Stomach smooth muscle (tissue), 2 donors: ENCODE data around the gene HOTAIR.

ENCODE experiments used
- H3K27ac ChIP-seq: one replicate; pipeline ENCODE4 v1.7.0; 2013; ENCODE audit warnings: mild to moderate bottlenecking, low read length, inconsistent platforms
- H3K27me3 ChIP-seq, 2 donors: one replicate each; pipeline ENCODE4 v1.7.0; 2013; ENCODE audit warnings: low read length in 2 of 2; ENCODE audit not compliant: insufficient read depth in 2 of 2, control insufficient read depth in 1 of 2
- H3K36me3 ChIP-seq, 2 donors: one replicate each; pipeline ENCODE4 v1.7.0; 2013; ENCODE audit warnings: low read length in 2 of 2; ENCODE audit not compliant: control insufficient read depth in 2 of 2, insufficient read depth in 2 of 2
- H3K4me1 ChIP-seq: one replicate; pipeline ENCODE4 v1.7.0; 2013; ENCODE audit warnings: low read length; ENCODE audit not compliant: control insufficient read depth, insufficient read depth
- H3K4me3 ChIP-seq, 2 donors: one replicate each; pipeline ENCODE4 v1.7.0; 2013; ENCODE audit warnings: low read length in 2 of 2
- H3K9ac ChIP-seq, 2 donors: one replicate each; pipeline ENCODE4 v1.7.0; 2013; ENCODE audit warnings: low read length in 2 of 2, mild to moderate bottlenecking in 1 of 2
- H3K9me3 ChIP-seq, 2 donors: one replicate each; pipeline ENCODE4 v1.7.0; 2013; ENCODE audit warnings: low read length in 2 of 2; ENCODE audit not compliant: control insufficient read depth in 2 of 2
- donor health status: healthy.
- donor health status: Pancreatic carcinoma.

HOTAIR gene

GRCh38 chr12:53974084-53975063 lies at the start of gene HOTAIR:
Gene HOTAIR, minus strand, starts transcription at chr12:53974954.
- Histone ChIP-seq H3K27me3 (peaks cover 86 to 96% of the 10 kb centered on the region in 2 donors), H3K36me3 (no peaks in the 10 kb centered on the region), H3K9ac (no peak within 1 kb of the TSS), H3K4me1 (peaks cover 14% of the 10 kb centered on the region), H3K9me3 (no peaks in the 10 kb centered on the region), H3K27ac (no peak within 1 kb of the TSS), H3K4me3 (peak within 1 kb of the TSS in 1 of 2 donors; percentile 49)

- H3K27me3 ChIP-seq = peaks cover 84 to 94% of the 10 kb centered on the region in 2 donors
These were observed 49.4 kb upstream of the HOTAIR start for GRCh38 chr12:54024127-54024526.

DNA sequence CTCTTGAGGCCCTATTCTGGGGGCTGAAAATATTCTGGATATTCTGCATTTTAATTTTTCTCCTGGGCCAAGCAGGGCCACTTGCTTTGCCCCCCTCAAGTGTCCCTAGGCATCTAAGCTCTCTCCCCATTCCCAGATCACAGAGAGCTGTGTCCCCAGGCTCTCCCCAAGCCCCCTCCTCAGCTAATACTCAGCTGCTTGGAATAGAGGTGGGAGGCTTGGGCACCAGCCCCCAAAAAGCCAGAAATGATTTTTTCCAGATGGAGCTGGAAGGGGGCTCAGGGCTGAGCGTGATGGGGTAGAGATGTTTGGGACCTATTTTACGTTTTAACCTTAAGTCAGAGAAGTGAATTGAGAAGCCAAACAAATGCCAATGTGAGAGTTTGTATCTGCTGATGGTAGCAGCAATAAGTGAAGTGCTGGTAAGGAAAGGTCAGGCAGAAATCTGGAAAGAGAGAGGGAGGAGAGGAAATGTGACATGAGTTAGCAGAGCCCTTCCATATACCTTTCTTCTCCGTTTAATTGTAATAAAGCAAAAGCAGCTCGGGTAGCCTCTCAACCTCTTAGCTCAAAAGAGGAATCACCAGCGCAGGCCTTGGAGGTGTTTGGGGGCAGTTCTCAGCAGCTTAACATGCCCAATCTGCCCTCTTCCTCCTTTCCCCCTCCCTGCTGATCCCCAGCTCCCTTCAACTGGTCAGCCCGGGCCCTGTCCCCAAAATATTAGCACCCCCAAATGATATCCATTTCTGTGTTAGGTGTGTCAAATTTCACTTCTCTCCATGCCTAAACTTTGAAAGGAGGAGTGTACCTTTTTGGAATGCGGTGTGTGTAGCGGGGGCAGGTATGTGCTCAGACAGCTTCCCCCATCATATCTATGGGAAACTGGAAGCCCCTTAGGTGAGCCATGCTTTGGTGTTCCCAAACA lies 48.5 kb upstream of the HOTAIR start:
- Histone ChIP-seq H3K4me3 (no peak overlapping the region), H3K9ac (no peak overlapping the region), H3K27me3 (peaks cover 80 to 92% of the 10 kb centered on the region in 2 donors), H3K27ac (no peak overlapping the region), H3K36me3 (no peaks in the 10 kb centered on the region), H3K4me1 (peaks cover 6% of the 10 kb centered on the region), H3K9me3 (no peaks in the 10 kb centered on the region)

More at GRCh38 chr12:54024127-54024526, 49.4 kb upstream of the HOTAIR start:
- H3K27ac ChIP-seq = no peak overlapping the region
- no peaks in the 10 kb centered on the region for H3K9me3 ChIP-seq
- no peak overlapping the region for H3K9ac ChIP-seq
- H3K36me3 ChIP-seq = no peaks in the 10 kb centered on the region
- peaks cover 7% of the 10 kb centered on the region for H3K4me1 ChIP-seq
- H3K4me3 ChIP-seq = no peak overlapping the region

DNA sequence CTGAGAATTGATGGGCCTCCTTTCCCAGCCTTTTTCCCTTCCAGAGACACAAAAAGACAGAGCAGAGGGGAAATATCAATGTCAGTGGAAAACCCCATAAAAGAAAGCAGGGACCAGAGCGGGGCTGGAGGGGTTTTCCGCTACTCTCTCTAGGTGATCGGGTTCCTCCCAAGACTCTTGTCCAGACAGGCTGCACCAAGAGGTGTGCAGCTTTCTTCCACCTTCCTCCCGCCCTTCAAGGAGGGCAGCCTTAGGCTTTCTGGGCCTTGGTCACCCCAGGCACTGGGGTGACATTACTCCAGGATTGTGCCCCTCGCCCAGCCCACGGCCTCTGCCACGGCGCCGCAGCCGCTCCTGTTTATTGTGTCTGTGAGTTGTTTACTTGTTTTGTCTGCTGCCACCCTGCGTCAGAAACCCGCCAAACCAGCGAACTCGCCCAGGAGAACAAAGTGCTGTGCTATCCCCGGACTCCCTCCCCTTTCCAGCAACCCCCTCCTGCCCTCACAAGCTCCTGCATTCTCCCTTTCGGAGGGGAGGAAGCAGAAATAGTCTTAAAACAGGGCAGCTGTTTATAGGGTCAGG lies 46.8 kb upstream of the HOTAIR start:
- no peak overlapping the region for H3K27ac ChIP-seq

DNA sequence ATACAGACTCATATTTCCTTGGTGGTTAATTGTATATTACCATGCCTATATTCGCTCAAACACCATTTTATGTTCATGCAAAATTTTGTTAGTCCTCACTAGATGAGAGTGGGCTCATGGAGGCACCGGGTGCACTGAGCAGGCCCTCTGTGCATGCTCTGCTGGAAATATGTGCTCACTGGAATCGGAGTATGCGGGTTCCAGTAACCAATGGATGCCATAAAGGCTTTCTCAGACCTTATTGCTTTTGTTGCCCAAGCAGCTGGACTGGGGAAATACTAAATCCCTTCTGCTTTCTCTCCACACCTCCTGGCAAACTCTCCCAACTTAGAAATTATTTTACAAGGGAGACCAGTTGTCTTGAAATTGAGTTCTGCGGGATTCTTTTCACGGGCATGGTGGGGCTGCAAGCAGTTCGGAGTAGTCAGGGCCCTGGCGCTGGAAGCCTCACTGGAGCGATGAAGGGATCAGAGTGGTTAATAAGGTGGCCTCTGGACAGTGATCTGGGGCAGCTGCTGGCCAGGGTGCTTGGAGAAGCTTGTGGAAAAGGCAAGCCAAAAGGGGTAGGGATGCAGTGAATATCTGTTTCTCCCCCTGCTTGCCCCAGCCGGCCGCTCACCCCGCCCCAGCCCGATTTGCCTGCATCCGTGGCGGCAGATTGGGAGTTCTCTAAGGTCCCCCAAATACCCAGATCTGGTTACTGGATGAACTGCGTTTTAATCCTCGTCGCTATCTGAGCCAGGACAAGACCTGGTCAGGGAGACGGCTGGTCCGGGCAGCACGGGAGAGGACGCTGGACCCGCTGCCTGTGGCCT lies 46.0 kb upstream of the HOTAIR start:
- H3K9me3 ChIP-seq = no peaks in the 10 kb centered on the region
- no peaks in the 10 kb centered on the region for H3K36me3 ChIP-seq
- H3K9ac ChIP-seq = no peak overlapping the region
- H3K4me3 ChIP-seq = no peak overlapping the region
- H3K27ac ChIP-seq = no peak overlapping the region
- peaks cover 72 to 85% of the 10 kb centered on the region in 2 donors for H3K27me3 ChIP-seq
- H3K4me1 ChIP-seq = peaks cover 10% of the 10 kb centered on the region

More for the DNA sequence above, 46.8 kb upstream of the HOTAIR start:
- Histone ChIP-seq H3K9me3 (no peaks in the 10 kb centered on the region), H3K9ac (no peak overlapping the region), H3K4me3 (no peak overlapping the region), H3K36me3 (no peaks in the 10 kb centered on the region), H3K4me1 (peaks cover 10% of the 10 kb centered on the region), H3K27me3 (peaks cover 72 to 86% of the 10 kb centered on the region in 2 donors)

GRCh38 chr12:54019924-54020590 lies 45.3 kb upstream of the HOTAIR start:
- Histone ChIP-seq H3K9me3 (no peaks in the 10 kb centered on the region), H3K9ac (no peak overlapping the region), H3K4me3 (peak overlapping the region in 1 of 2 donors; percentile 29), H3K27ac (no peak overlapping the region), H3K36me3 (no peaks in the 10 kb centered on the region), H3K27me3 (peaks cover 75 to 86% of the 10 kb centered on the region in 2 donors), H3K4me1 (peaks cover 10% of the 10 kb centered on the region)

- Histone ChIP-seq H3K4me1 (peaks cover 13% of the 10 kb centered on the region), H3K27ac (no peak overlapping the region), H3K36me3 (no peaks in the 10 kb centered on the region), H3K9ac (no peak overlapping the region), H3K9me3 (no peaks in the 10 kb centered on the region), H3K4me3 (no peak overlapping the region), H3K27me3 (peaks cover 76 to 86% of the 10 kb centered on the region in 2 donors)
These were observed 44.5 kb upstream of the HOTAIR start for GRCh38 chr12:54019091-54019811.

DNA sequence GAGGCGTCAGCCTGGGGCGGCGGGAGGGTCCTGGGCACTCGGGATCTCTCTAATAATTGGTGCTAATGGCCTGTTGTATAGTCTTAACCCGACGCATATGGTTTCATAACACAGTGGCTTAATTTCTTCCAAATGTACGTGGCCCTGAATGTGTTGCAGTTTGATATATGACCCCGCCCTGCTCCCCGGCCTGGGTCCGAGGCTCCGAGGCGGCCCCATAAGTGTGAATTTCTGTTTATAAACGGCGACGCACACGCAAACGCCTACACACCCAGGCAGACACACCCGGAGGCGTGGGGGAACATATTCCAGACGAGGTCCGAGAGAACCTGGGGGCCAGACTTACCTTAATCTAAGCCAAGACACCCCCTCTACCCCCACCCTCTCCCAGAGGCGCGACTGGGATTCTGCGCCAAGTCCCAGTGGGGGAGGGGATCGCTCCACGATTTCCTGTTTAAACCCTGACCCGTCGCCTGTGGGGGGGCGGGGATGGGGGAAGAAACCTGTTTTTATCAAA lies 43.8 kb upstream of the HOTAIR start:
- H3K9ac ChIP-seq = peak overlapping the region in 1 of 2 donors; percentile 15
- peaks cover 75 to 86% of the 10 kb centered on the region in 2 donors for H3K27me3 ChIP-seq
- H3K36me3 ChIP-seq = no peaks in the 10 kb centered on the region
- no peaks in the 10 kb centered on the region for H3K9me3 ChIP-seq
- H3K4me3 ChIP-seq = peak overlapping the region in 1 of 2 donors; percentile 61
- H3K27ac ChIP-seq = no peak overlapping the region
- H3K4me1 ChIP-seq = peaks cover 13% of the 10 kb centered on the region
